H9 (cell line): ENCODE measurements around the gene AQP12A. TPM values are rescaled to one million over a fixed set of nuclear protein-coding genes. Genes with fewer than 3 reads are reported as not detected.

ENCODE experiments used
- DNase-seq: peaks from one replicate; pipeline ENCODE4 v3.0.0-alpha.2; 2017
- H2AFZ ChIP-seq: one replicate; pipeline ENCODE4 v1.6.1; 2013; ENCODE audit warnings: mild to moderate bottlenecking, low read length, control low read depth, moderate library complexity
- H2AK5ac ChIP-seq: 2 replicates; pipeline ENCODE4 v1.6.1; 2013; ENCODE audit warnings: low read length, control low read depth, mixed read lengths; ENCODE audit not compliant: insufficient read length
- H2BK120ac ChIP-seq: one replicate; pipeline ENCODE4 v1.6.1; 2013; ENCODE audit warnings: low read depth, mild to moderate bottlenecking, low read length, control low read depth, inconsistent platforms; ENCODE audit not compliant: poor library complexity, severe bottlenecking
- H2BK12ac ChIP-seq: 2 replicates; pipeline ENCODE4 v1.6.1; 2013; ENCODE audit warnings: low read length, control low read depth, mixed read lengths, low read depth; ENCODE audit not compliant: insufficient read length
- H2BK15ac ChIP-seq: 2 replicates; pipeline ENCODE4 v1.6.1; 2013; ENCODE audit warnings: low read depth, low read length, control low read depth
- H2BK20ac ChIP-seq: one replicate; pipeline ENCODE4 v1.6.1; 2013; ENCODE audit warnings: low read depth, mild to moderate bottlenecking, low read length, control low read depth, inconsistent platforms; ENCODE audit not compliant: poor library complexity, severe bottlenecking
- H2BK5ac ChIP-seq: 2 replicates; pipeline ENCODE4 v1.6.1; 2013; ENCODE audit warnings: low read length, control low read depth, mixed read lengths; ENCODE audit not compliant: insufficient read length
- H3K14ac ChIP-seq: 2 replicates; pipeline ENCODE4 v1.6.1; 2013; ENCODE audit warnings: low read length, control low read depth; ENCODE audit not compliant: insufficient read depth
- H3K18ac ChIP-seq: 2 replicates; pipeline ENCODE4 v1.6.1; 2013; ENCODE audit warnings: low read depth, mild to moderate bottlenecking, mixed read lengths, low read length, control low read depth; ENCODE audit not compliant: insufficient read length
- H3K23ac ChIP-seq: 2 replicates; pipeline ENCODE4 v1.6.1; 2013; ENCODE audit warnings: low read length, control low read depth, mixed read lengths, low read depth; ENCODE audit not compliant: insufficient read length
- H3K23me2 ChIP-seq: 2 replicates; pipeline ENCODE4 v1.6.1; 2013; ENCODE audit warnings: low read depth, mild to moderate bottlenecking, mixed read lengths, low read length, control low read depth; ENCODE audit not compliant: insufficient read length, poor library complexity, severe bottlenecking
- H3K27ac ChIP-seq: 2 replicates; pipeline ENCODE4 v1.5.1; 2013; ENCODE audit warnings: low read length, control low read depth, mixed read lengths, low read depth; ENCODE audit not compliant: insufficient read length
- H3K27me3 ChIP-seq: 2 replicates; pipeline ENCODE4 v1.6.1; 2013; ENCODE audit warnings: low read length, control low read depth, inconsistent platforms; ENCODE audit not compliant: insufficient read depth
- H3K4ac ChIP-seq: 2 replicates; pipeline ENCODE4 v1.6.1; 2013; ENCODE audit warnings: low read depth, mild to moderate bottlenecking, control low read depth, inconsistent platforms, low read length, moderate library complexity
- H3K4me1 ChIP-seq: 2 replicates; pipeline ENCODE4 v1.6.1; 2013; ENCODE audit warnings: low read length, control low read depth, inconsistent platforms; ENCODE audit not compliant: insufficient read depth
- H3K4me2 ChIP-seq: 2 replicates; pipeline ENCODE4 v1.6.1; 2013; ENCODE audit warnings: low read length, control low read depth, mixed read lengths; ENCODE audit not compliant: insufficient read length, insufficient read depth
- H3K56ac ChIP-seq: 2 replicates; pipeline ENCODE4 v1.6.1; 2013; ENCODE audit warnings: low read depth, mild to moderate bottlenecking, mixed read lengths, low read length, control low read depth; ENCODE audit not compliant: insufficient read length
- H3K79me1 ChIP-seq: 2 replicates; pipeline ENCODE4 v1.6.1; 2013; ENCODE audit warnings: low read depth, mild to moderate bottlenecking, moderate library complexity, low read length, control low read depth, inconsistent platforms; ENCODE audit not compliant: insufficient read depth, poor library complexity, severe bottlenecking
- H3K79me2 ChIP-seq: 2 replicates; pipeline ENCODE4 v1.6.1; 2013; ENCODE audit warnings: low read length, control low read depth, inconsistent platforms; ENCODE audit not compliant: insufficient read depth
- H3K9ac ChIP-seq: 2 replicates; pipeline ENCODE4 v1.6.1; 2013; ENCODE audit warnings: low read length, control low read depth, mixed read lengths; ENCODE audit not compliant: insufficient read length; ENCODE audit errors: extremely low read depth
- H3K9me3 ChIP-seq: one replicate; pipeline ENCODE4 v1.6.1; 2013; ENCODE audit warnings: low read depth, low read length, inconsistent platforms; ENCODE audit not compliant: control insufficient read depth
- H3T11ph ChIP-seq: one replicate; pipeline ENCODE4 v1.6.1; 2013; ENCODE audit warnings: mild to moderate bottlenecking, low read length, control low read depth, inconsistent platforms
- H4K20me1 ChIP-seq: one replicate; pipeline ENCODE4 v1.6.1; 2013; ENCODE audit not compliant: control insufficient read depth, insufficient read length, insufficient read depth
- H4K5ac ChIP-seq: 2 replicates; pipeline ENCODE4 v1.6.1; 2013; ENCODE audit warnings: low read depth, mild to moderate bottlenecking, mixed read lengths, low read length, control low read depth; ENCODE audit not compliant: insufficient read length
- H4K8ac ChIP-seq: replicated peaks from 2 replicates; pipeline ENCODE4 v1.6.1; 2013; ENCODE audit warnings: low read length, control low read depth, mixed read lengths, low read depth; ENCODE audit not compliant: insufficient read length
- H4K91ac ChIP-seq: 2 replicates; pipeline ENCODE4 v1.6.1; 2013; ENCODE audit warnings: low read depth, mild to moderate bottlenecking, moderate library complexity, mixed read lengths, low read length, control low read depth; ENCODE audit not compliant: insufficient read length
- H3K27ac Mint-ChIP-seq, 3 experiments: 2 replicates in 2 of 3; 3 replicates in 1 of 3; pipeline ENCODE4 v1.8.0; 2020 to 2021; ENCODE audit warnings: mixed read lengths in 3 of 3, mild to moderate bottlenecking in 1 of 3, moderate library complexity in 1 of 3
- H3K27me3 Mint-ChIP-seq: 2 replicates; pipeline ENCODE4 v1.8.0; 2021; ENCODE audit warnings: low read depth, mild to moderate bottlenecking, moderate library complexity, mixed read lengths
- H3K36me3 Mint-ChIP-seq, 3 experiments: 2 replicates in 2 of 3; 3 replicates in 1 of 3; pipeline ENCODE4 v1.8.0; 2020 to 2021; ENCODE audit warnings: low read depth in 3 of 3, mixed read lengths in 3 of 3; ENCODE audit not compliant: insufficient read depth in 1 of 3
- H3K4me1 Mint-ChIP-seq, 2 experiments: 2 replicates each; pipeline ENCODE4 v1.8.0; 2020; ENCODE audit warnings: mixed read lengths in 2 of 2
- H3K4me3 Mint-ChIP-seq, 2 experiments: 2 replicates in 1 of 2; 3 replicates in 1 of 2; pipeline ENCODE4 v1.8.0; 2020 to 2021; ENCODE audit warnings: mild to moderate bottlenecking in 2 of 2, mixed read lengths in 2 of 2, moderate library complexity in 1 of 2
- H3K9me3 Mint-ChIP-seq, 2 experiments: 2 replicates in 1 of 2; 3 replicates in 1 of 2; pipeline ENCODE4 v1.8.0; 2020; ENCODE audit warnings: mild to moderate bottlenecking in 2 of 2, mixed read lengths in 2 of 2, moderate library complexity in 1 of 2
- WGBS: extraction: QIAGEN DNeasy Blood & Tissue Kit; methylation state at CpG from one replicate; pipeline ENCODE4 v1.1.7; 2013; ENCODE audit warnings: missing lambda C conversion rate, low lambda C conversion rate, mixed read lengths; ENCODE audit not compliant: insufficient read length; ENCODE audit errors: extremely low coverage; 5-methylcytosine and 5-hydroxymethylcytosine counted together
- total RNA-seq: library from RNA; stranded (reverse); gene quantifications from 2 replicates; pipeline ENCODE4 v1.2.1, GENCODE V29; 2021
- TF ChIP-seq, protein P1 (sequence below): fragments of 200-600 bp; sonication (generic); conservative IDR thresholded peaks from 3 replicates; pipeline ENCODE4 v1.8.0; 2021; ENCODE audit warnings: antibody characterized with exemption, mild to moderate bottlenecking

Gene AQP12A
- total RNA-seq, 1 experiment from 2014 or later: not detected

DNA sequence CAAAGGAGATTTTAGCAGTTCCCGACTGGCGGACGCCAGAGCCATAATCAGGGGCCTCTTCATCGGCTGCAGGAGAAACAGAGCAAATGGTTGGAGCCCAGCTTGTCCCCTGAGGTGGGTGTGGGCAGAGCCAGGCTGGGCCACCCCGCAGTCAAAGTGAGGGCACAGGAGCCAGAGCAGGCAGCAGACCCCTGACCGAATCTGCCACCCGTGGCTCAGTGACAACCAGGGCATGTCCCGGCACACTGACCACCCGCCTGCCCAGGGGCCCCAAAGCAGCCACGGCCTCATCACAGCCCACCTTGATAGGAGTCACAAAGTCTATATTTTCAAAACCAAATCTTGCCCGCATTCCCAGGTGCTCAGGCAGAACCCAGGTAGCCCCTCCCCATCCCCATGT lies 55.6 kb downstream of the AQP12A start:
- no peak overlapping the region for H2BK20ac ChIP-seq
- no peaks in the 10 kb centered on the region for H4K20me1 ChIP-seq
- no peak overlapping the region for H2BK15ac ChIP-seq
- H2BK120ac ChIP-seq: no peak overlapping the region
- Mint-ChIP-seq H3K36me3 (peaks cover 52 to 85% (median 78%) of the 10 kb centered on the region in 3 experiments; a peak in 6 of 7 replicates), H3K27ac (peak overlapping the region in 2 of 3 experiments; percentile 47 to 68; a peak in 1 of 7 replicates), H3K4me1 (no peaks in the 10 kb centered on the region), H3K9me3 (no peaks in the 10 kb centered on the region), H3K4me3 (no peak overlapping the region), H3K27me3 (no peaks in the 10 kb centered on the region; the same call in none of the 2 replicates)
- H3K4ac ChIP-seq: no peak overlapping the region
- H3K4me2 ChIP-seq: no peak overlapping the region
- no peak overlapping the region for H3K14ac ChIP-seq
- no peaks in the 10 kb centered on the region for H3K79me2 ChIP-seq
- no peaks in the 10 kb centered on the region for H3K4me1 ChIP-seq
- H4K5ac ChIP-seq: no peak overlapping the region
- no peak overlapping the region for H3T11ph ChIP-seq
- H3K79me1 ChIP-seq: no peaks in the 10 kb centered on the region
- no peaks in the 10 kb centered on the region for H3K9me3 ChIP-seq
- no peak for DNase-seq
- no peak overlapping the region for H4K8ac ChIP-seq
- WGBS: no CpG with 5 or more reads among the region's 11 CpGs
- no peaks in the 10 kb centered on the region for H3K27me3 ChIP-seq
- TF ChIP-seq, protein P1, sequence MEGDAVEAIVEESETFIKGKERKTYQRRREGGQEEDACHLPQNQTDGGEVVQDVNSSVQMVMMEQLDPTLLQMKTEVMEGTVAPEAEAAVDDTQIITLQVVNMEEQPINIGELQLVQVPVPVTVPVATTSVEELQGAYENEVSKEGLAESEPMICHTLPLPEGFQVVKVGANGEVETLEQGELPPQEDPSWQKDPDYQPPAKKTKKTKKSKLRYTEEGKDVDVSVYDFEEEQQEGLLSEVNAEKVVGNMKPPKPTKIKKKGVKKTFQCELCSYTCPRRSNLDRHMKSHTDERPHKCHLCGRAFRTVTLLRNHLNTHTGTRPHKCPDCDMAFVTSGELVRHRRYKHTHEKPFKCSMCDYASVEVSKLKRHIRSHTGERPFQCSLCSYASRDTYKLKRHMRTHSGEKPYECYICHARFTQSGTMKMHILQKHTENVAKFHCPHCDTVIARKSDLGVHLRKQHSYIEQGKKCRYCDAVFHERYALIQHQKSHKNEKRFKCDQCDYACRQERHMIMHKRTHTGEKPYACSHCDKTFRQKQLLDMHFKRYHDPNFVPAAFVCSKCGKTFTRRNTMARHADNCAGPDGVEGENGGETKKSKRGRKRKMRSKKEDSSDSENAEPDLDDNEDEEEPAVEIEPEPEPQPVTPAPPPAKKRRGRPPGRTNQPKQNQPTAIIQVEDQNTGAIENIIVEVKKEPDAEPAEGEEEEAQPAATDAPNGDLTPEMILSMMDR: no peak
- H4K91ac ChIP-seq: no peak overlapping the region
- no peak overlapping the region for H3K9ac ChIP-seq
- no peak overlapping the region for H3K56ac ChIP-seq
- no peak overlapping the region for H2BK5ac ChIP-seq
- H2AK5ac ChIP-seq: no peak overlapping the region
- H2BK12ac ChIP-seq: no peak overlapping the region
- no peaks in the 10 kb centered on the region for H3K23me2 ChIP-seq
- H2AFZ ChIP-seq: no peak overlapping the region
- H3K27ac ChIP-seq: no peak overlapping the region
- no peak overlapping the region for H3K18ac ChIP-seq
- H3K23ac ChIP-seq: no peak overlapping the region

Other genes with a start within 250 kb of the AQP12A start
- 8.6 and 13.7 TPM in 2 replicates for gene ANKMY1, start 133.9 kb upstream of the AQP12A start, total RNA-seq
- 1.6 and 2.9 TPM in 2 replicates for gene DUSP28, start 131.5 kb upstream of the AQP12A start, total RNA-seq
- 22.5 and 24.7 TPM in 2 replicates for gene RNPEPL1, start 123.4 kb upstream of the AQP12A start, total RNA-seq
- gene CAPN10, start 105.1 kb upstream of the AQP12A start, total RNA-seq: 45.0 and 47.4 TPM in 2 replicates
- gene GPR35, start 66.4 kb upstream of the AQP12A start, total RNA-seq: 0.66 and 1.4 TPM in 2 replicates
- gene AQP12B, start 9.0 kb upstream of the AQP12A start, total RNA-seq: not detected in 2 replicates
- 188 and 204 TPM in 2 replicates for gene KIF1A, start 128.4 kb downstream of the AQP12A start, total RNA-seq
- gene AGXT, start 177.0 kb downstream of the AQP12A start, total RNA-seq: not detected in 2 replicates
- 0.15 and 0.37 TPM in 2 replicates for gene MAB21L4, start 204.3 kb downstream of the AQP12A start, total RNA-seq
- not detected in 2 replicates for gene CROCC2, start 214.5 kb downstream of the AQP12A start, total RNA-seq